Muscle of back (tissue), 13 donors: ENCODE measurements around the gene PLA2G4F. TPM values are rescaled to one million over a fixed set of nuclear protein-coding genes. Genes with fewer than 3 reads are reported as not detected.

Source experiments
- DNase-seq, 3 donors: peaks; one replicate each; pipeline versions ENCODE4 v3.0.0 to v3.0.0-alpha.2; 2013
- long read RNA-seq, 9 donors: transcript quantifications; one replicate each; lab custom pipeline, GENCODE V29; 2026
- polyA plus RNA-seq, 10 donors: library from polyadenylated mRNA; unstranded; fragments of 120-200 nt; gene quantifications; one replicate each; pipeline ENCODE4 v1.2.1, GENCODE V29; 2013; ENCODE audit not compliant: insufficient read length in 10 of 10

The PLA2G4F gene, protein sequence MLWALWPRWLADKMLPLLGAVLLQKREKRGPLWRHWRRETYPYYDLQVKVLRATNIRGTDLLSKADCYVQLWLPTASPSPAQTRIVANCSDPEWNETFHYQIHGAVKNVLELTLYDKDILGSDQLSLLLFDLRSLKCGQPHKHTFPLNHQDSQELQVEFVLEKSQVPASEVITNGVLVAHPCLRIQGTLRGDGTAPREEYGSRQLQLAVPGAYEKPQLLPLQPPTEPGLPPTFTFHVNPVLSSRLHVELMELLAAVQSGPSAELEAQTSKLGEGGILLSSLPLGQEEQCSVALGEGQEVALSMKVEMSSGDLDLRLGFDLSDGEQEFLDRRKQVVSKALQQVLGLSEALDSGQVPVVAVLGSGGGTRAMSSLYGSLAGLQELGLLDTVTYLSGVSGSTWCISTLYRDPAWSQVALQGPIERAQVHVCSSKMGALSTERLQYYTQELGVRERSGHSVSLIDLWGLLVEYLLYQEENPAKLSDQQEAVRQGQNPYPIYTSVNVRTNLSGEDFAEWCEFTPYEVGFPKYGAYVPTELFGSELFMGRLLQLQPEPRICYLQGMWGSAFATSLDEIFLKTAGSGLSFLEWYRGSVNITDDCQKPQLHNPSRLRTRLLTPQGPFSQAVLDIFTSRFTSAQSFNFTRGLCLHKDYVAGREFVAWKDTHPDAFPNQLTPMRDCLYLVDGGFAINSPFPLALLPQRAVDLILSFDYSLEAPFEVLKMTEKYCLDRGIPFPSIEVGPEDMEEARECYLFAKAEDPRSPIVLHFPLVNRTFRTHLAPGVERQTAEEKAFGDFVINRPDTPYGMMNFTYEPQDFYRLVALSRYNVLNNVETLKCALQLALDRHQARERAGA
- 1 to 10 TPM in 2 of 10 donors, under 1 TPM in 4, not detected in 4; 0.05 to 2.7 (median 0.12) TPM for polyA plus RNA-seq
- long read RNA-seq, donor 1: 0 reads
- long read RNA-seq, donor 2: 0 reads
- long read RNA-seq, donor 3: 0 reads
- long read RNA-seq, donor 4: 0 reads
- long read RNA-seq, donor 5: 0 reads
- long read RNA-seq, donor 6: 0 reads
- long read RNA-seq, donor 7: 0 reads
- long read RNA-seq, donor 8, full-length matches to known transcripts: 1 of 1 reads
- long read RNA-seq, donor 8, partial matches to known transcripts: 0 of 1 reads
- long read RNA-seq, donor 8, other reads (novel, unspliced or antisense): 0 of 1 reads
- long read RNA-seq, donor 9: 0 reads

DNA sequence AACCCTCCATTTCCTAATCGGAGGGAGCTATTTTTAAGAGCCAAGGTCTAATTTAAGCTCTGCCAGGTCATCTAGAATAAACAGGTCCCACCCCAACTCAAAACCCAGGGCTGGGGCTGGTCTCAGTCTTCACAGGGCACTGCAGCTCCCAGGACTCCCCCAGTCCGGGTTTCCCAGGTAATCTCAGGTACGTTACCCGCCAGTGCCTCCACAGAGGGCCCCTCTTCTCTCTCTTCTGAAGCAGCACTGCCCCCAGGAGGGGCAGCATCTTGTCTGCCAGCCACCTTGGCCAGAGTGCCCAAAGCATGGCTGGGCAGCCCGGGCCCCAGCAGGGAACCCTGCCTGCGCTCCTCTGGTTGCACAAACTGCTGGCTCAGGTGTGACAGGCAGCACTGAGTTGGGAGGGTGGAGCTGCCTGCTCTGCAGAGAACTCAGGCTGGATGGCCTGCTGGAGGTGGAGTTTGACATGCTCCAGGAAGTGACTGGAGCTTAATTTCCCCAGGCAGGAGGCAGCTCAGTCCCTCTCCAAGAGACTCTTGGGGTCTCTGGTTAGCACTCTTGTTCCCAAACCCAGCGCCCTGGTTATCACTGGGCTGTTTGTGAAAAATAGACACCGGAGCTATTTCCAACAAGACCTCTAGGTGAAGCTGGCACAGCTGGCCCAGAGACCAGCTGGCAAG lies at the start of gene PLA2G4F:
PLA2G4F (minus strand) TSS at position 394 of the 680 bp plus-strand sequence; CDS start at position 307, 87 bp downstream.
- DNase-seq: no peak

DNA sequence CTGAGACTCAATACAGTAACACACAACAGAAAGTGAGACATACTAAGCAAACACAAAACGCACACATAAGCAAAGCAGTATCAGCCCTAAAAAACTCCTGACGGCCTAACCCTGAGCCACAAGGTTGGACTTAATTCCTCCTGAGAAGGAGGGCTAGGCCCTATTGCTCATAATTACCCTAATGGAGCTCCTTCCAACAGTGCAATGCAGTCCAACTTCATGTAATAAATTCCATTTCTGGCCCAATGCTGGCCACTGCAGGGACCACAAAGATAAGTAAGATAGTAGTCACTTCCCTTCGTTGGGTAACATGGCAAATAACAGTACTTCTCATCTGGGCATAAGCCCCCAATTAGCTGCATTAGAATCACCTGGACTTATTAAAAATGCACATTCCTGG lies 47.5 kb upstream of the PLA2G4F start:
- no peak for DNase-seq

DNA sequence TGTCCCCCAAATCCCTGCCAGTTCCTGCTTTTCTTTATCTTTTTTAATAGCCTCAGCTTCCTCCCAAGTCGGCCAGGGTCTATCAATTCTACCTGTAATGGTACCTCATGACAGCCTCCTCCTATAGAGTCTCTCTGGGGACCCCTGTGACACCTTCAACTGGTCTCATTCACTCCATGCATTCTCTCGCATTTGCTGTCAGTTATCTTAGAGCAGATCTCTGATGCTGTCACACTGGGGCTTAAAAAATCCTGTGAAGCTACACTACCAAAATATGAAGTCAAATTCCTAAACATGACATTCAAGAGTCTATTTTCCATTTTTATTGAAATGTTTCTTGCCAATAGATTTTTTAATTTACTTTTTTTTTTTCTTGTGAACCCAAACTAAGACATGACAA lies 46.2 kb upstream of the PLA2G4F start:
- DNase-seq: no peak

DNA sequence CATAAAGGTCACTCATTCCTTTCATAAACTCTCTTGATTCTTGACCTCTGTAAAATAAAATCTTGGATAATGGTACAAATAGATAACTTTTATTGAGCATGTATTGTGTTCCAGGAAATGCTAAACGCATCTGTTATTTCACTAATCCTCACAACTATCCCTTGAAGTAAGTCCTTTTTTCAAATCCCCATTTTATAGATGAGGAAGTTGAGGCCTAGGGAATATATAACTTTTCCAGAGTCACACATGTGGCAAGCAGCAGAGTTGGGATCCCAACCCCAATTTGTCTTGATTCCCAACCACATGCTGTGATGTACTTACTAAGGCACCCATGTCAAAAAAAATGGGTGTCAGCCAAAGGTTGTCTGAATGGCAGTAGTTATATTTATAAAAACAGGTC lies 45.4 kb upstream of the PLA2G4F start:
- no peak for DNase-seq

DNA sequence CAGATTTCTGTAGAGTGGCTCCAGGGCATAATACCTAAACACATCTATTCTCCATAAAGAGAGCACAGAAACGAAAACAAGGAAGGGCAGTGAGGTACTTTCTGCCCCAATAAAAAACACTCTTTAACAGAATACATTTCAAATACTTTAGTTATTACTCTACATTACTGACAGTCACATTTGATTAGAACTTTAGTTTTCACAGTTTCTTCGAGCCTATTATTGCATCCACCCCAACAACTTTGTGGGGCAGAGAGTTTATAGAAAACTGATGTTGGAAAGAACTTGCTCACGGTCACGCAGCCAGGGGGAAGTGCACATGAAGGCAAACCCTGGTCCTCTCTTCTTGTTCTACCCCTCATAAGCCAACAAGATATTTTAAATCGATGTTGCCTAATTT lies 42.7 kb upstream of the PLA2G4F start:
- no peak for DNase-seq

DNA sequence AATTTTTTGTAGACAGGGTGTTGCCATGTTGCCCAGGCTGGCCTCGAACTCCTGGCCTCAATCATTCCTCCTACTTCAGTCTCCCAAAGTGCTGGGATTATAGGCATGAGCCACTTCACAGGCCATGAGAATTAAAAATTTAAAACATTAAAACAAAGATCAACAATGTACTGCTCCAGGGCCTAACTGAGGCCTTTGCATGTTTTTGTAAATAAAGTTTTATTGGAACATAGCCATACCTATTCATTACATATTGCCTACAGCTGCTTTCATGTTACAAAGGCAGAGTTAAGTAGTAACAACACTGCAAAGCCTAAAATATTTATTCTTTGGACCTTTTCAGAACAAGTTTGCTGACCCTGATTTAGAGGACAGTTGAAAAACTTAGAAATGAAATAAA lies 42.1 kb upstream of the PLA2G4F start:
- no peak for DNase-seq

DNA sequence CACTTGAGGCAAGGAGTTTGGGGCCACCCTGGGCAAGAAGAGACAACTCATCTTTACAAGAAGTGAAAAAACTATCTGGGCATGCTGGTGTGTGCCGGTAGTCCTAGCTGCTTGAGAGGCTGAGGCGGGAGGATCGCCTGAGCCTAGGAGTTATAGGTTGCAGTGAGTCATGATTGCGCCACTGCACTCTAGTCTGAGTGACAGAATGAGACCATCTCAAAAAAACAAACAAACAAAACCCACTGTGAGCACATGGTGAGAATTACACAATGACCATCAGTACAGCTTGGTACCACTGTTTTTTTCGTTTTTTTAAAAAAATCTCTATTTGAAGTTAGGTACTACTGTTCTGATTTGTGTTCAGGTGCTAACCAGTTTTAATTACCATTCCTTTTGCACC lies 38.1 kb upstream of the PLA2G4F start:
- no peak for DNase-seq

DNA sequence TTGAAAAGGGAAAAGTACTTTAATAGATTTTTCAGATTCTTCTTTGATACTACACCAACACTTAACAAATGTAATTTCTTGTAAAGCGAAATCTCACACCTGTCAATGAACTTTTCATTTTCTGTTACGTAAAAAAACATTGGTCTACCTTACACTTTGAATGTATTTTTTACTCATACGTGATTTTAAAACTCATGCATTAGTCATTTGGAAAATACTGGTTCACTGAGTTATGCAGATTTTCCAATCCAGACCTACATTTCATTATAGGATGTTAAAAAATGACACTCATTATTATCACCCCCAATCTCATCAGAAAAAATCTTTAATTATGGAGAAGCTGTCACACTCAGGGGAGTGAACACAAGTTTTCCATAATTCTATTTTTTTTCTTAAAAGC lies 36.9 kb upstream of the PLA2G4F start:
- DNase-seq: no peak

DNA sequence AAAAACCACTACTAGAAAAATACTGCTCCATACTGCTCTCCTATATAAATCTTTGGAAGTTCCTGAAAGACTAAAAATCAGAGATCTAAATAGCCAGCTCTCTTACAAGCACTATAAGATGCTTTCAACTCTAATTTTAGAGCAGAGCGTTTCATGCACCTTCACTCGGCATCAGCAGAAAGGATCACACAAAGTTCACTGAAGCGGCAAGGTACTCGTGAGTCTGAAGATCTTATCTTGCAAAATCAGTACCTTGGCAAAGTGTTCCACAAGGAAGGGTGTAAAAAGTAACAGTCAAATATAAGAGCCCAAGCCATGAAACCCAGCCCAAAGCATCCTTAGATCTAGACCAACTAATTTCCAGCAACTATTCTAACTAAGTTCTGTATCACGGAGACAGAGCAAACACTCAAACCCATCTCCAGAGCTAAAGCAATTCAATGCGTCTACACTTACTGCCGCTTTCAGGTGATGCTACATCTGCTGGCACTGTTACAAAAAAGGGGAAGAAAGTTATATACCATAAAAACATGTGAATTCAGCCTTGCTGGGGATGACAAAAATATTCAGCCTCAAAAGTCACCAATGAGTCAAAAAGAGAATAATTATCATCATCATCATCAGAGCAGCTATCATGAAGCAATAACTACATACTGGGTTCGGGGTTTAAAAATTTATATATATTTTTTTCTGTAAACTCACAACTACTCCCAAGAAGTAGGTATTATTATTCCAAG lies 35.3 kb upstream of the PLA2G4F start:
- no peak for DNase-seq

DNA sequence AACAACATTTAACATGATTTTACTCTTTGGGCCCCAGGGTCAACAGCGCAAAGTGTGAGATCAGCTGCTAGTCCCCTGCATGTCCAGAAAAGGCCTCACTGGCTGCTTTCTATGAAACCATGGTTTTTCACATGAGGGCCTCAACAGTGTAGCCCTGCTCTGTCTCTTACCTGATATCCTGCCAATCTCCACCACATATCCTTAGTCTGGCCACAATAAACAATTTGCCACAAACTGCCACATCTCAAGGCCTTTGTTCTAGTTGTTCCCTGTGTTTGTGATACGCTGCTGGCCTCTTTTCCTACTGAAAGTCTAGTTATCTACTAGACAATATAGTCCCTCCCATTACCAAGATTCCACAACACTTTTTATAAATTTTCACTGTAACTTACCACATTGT lies 33.9 kb upstream of the PLA2G4F start:
- DNase-seq: no peak

DNA sequence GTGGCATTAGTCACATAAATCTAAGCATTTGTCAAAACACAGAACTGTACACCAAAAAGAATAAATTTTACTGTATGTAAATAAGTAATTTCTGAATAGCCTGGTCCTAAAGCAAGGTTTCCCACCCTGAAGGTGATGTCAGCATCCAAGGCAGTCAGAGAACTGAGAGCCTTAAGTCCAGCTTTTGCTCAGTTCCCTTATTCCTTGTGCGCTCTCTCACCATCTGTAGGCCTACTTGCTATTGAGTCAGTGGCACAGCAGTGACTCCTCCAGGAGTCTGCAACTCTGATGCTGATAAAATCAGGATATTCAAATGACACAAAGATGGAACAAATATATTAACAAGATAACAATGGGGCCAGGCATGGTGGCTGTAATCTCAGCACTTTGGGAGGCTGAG lies 29.4 kb upstream of the PLA2G4F start:
- DNase-seq: no peak

DNA sequence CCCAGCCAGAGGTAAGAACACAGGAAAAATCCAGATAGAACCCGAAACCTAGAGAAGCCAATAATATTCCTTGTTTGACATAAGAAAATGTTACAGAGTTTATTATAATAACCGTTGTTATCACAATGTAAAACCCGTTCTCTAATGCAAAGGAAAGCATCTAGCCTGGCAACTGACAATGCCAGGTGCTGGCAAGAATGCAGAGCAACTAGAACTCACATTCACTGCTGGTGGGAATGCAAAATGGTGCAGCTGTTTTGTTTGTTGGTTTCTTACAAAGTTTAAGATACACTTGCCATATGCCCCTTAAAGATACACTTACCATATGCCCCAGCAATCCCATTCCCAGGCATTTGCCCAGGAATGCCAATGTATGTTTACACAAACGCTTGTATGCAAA lies 28.3 kb upstream of the PLA2G4F start:
- peak in 2 of 3 donors; percentile 6 to 12 for DNase-seq

DNA sequence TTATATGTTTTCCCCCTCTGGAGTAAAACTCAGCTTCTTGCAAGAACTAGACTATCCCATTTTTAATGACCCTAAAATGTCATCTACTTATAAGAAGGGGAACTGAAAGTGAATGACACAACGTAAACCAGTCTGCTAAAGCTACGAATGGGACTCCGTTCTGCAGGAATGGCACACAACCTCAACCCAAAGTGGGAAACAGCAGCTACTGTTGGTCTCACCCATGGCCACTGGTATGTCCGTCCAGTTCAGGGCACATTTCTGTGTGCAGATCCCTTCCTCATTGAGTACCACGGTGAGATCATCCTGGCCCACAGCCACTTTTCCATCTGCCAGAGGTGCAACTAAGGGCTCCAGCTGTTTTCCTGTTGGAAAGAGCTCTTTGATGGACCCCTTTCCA lies 27.9 kb upstream of the PLA2G4F start:
- peak in 1 of 3 donors; percentile 17 for DNase-seq

DNA sequence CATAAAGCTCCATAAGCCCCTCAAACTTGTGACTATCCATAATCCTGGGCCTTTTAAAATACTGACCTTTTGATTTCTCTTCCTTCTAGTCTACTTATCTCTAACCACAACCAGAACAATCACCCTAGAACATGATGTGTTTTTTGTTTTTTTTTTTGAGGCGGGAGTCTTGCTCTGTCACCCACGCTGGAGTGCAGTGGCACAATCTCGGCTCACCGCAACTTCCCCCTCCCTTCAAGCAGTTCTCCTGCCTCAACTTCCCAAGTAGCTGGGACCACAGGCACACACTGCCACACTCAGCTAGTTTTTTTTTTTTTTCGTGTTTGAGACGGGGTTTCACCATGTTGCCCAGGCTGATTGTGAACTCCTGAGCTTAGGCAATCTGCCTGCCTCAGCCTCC lies 26.5 kb upstream of the PLA2G4F start:
- no peak for DNase-seq

DNA sequence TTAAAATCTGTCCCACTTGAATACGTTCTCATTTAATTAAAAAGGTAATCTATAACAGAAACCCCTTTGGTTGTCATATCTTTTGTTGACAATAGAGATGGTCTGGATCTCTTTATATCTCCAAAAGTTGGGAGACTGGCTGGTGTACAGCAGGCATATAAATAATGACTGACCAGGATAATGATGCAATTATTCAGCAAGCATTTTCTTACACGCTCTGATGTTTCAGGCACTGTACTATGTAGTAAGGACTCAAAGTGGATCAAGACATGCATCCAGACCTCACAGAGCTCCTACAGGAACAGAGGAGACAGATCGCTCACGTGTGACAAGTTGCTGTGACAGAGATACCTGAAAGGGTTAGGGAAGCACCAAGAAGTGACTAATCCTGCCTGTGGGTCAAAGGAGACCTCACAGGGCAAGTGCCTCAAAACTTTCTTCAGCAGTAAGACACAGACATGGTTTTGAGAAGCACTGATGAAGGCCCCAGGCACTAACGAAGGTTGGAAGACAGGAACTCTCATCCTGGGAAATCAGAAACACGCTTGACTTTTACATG lies 26.0 kb upstream of the PLA2G4F start:
- DNase-seq: no peak

DNA sequence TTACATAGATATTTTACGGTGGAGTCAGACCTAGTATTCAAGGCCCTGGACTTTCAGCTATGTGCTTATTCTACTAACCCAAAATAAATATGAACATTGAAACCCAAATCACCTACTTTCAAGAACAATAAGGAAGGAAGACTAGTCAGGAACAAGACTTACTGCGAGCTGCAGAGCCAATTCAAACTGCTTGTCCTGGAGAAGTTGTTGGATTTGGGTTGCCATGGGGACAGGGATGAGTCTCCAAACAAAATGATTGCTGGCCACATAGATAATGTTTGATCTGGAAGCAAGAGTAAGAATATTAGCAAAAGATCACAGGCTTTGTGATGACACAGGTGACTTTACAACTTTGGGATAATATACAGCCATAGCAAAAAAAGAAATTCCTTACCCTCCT lies 21.6 kb upstream of the PLA2G4F start:
- no peak for DNase-seq

DNA sequence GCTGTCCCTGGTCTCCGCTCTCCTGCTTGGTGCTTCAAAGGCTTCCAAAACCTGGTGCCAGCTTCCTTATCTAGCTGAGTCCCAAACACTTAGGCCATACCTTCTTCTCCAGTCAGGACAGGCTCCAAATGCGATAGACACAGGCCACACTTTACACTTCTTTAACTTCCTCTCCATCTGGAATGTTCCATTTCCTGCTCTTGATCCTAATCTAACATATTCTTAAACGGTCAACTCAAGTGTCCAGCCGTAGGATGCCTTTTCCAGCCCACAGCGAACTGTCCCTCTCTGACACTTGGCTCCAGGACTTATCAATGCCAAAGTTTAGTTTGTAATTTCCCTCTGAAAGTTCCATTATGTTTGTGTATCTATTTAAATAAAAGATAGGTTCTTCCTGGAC lies 19.2 kb upstream of the PLA2G4F start:
- DNase-seq: no peak

DNA sequence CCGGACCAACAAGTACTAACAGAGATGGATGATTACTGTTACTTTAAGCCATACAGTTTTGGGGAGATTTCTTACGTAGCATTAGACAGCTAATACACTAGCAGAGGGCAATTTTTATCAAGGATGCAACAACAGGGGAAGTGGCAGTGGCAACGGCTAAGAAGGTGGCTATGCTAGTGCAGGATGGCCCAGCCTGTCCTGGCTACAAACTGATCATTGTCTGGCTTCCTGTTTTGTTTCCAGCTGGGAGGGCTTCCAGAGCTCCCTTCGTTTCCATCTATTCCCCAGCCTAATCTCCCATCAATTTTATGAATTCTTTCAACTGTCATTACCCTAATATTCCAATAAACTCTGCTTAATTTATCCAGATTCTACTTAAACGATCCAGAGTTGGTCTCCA lies 16.0 kb upstream of the PLA2G4F start:
- DNase-seq: no peak

DNA sequence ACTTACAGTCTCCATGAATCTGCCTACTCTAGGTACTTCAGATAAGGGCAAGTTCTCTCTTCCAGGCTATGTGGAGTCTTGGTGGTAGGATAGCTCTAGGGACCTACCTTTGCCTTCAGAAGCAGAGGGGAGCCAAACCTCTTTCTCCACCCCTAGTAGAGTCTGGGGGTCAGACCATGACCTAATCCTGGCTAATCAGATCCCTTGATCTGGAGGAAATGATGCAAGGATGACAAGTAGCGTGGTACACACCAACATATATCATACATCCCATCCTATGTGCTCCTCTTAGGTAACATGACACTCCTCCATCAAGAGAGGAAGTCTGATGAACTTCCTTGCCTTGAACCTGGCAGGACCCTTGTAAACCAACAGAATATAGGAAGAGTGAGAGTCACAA lies 15.4 kb upstream of the PLA2G4F start:
- no peak for DNase-seq

DNA sequence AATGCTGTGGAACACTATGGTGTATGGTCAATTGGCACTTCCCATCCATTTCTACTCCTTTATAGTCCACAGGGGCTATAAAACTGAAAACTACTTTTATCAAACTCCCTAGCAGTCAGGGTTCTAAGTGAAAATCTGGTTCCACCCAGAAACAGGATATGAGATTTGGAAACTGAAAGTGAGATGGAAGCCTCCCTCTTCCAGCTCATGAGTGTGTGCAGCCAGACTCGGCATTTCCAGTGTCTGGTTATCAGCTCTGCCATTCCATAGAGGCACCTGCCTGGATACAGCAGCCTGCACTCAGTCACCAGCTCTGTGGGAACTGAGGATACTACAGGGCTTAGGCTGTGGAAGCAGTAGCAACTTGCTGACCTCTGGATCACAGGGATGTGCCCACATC lies 14.7 kb upstream of the PLA2G4F start:
- DNase-seq: no peak
